ENCODE data around the gene KRTAP16-1. TPM values are rescaled to one million over a fixed set of nuclear protein-coding genes. Genes with fewer than 3 reads are reported as not detected.

The KRTAP16-1 gene
- total and polyA plus RNA-seq, 2 donors (not counting 3 experiments of a cell fraction or from before 2014, with no cell fraction given), result not detected

DNA sequence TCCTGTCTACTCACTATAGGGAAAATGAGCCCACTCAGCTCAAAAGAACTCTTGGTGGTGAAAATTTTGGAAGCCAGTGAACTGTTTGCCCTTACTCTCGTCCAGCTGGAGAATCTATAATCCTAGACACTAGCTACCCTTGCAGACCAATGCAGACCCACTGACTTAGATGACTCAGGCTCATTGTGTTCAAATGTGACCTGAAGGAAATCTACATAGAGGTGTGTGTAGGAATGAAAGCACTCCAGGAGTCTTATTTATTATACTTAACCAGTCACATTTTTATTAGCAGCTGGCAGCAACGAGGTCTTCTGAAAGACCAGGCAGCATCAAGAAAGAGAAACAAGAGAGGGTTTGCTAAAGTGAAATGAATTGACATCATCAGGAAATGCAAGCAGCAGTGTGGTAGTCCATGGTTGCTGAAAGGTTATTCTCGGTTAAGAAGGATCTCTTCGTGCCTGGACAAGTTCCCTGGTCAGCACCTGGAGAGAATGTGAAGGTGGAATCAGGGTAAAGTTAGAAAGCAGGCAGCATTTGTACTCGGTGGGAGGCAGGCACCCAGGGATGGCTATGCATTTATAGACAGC, 7.8 kb downstream of the KRTAP16-1 start:
- intact Hi-C loops (cut with micrococcal nuclease), result no loop called here
- Histone ChIP-seq H3K4me3 (replicated peaks in 1 of 3; ENCODE audit: insufficient read depth in 1 of 3, low read depth in 1 of 3, low read length in 3 of 3) (no peak overlapping the region), H2AFZ (ENCODE audit: low read depth, low read length) (no peak overlapping the region), H3K4me2 (ENCODE audit: insufficient read depth, low read length) (no peak overlapping the region), H3K36me3 (ENCODE audit: control insufficient read depth in 2 of 2, extremely low read depth in 1 of 2, insufficient read depth in 2 of 2, low read length in 2 of 2) (no peaks in the 10 kb centered on the region), H3K9me3 (replicated peaks; ENCODE audit: control insufficient read depth, insufficient read depth, low read length) (no peaks in the 10 kb centered on the region), H3K9me1 (replicated peaks; ENCODE audit: control insufficient read depth, extremely low read depth, insufficient read depth, low read length) (no peaks in the 10 kb centered on the region), H4K20me1 (replicated peaks; ENCODE audit: control insufficient read depth, extremely low read depth, insufficient read depth, low read length) (no peaks in the 10 kb centered on the region), H3K4me1 (ENCODE audit: control insufficient read depth, extremely low read depth, insufficient read depth, low read length) (no peaks in the 10 kb centered on the region), H3K79me2 (ENCODE audit: control insufficient read depth, insufficient read depth, low read length) (no peaks in the 10 kb centered on the region), H3K27ac (ENCODE audit: insufficient read depth, low read depth, low read length) (no peak overlapping the region), H3K27me3 (ENCODE audit: control insufficient read depth in 2 of 2, insufficient read depth in 2 of 2, low read length in 2 of 2) (no peaks in the 10 kb centered on the region), H3K9ac (replicated peaks; ENCODE audit: extremely low read depth, insufficient read depth, low read length) (no peak overlapping the region)
- no TSS peak for BruUV-seq (replicated peaks)
- no peak for TF ChIP-seq POLR2AphosphoS5 (IDR thresholded peaks at IDR 0.05; ENCODE audit: insufficient read depth, low read depth, low read length)
- DNase-seq (ENCODE audit: low read depth, low spot score), result no peak
- POLR2A ChIA-PET, result no interaction called here
- dilution Hi-C loops (cut with MboI; ENCODE audit: extremely low pct_ligation_motif_present, low sequenced_read_pairs), result no loop called here
- no peak for FAIRE-seq
- CTCF ChIA-PET, result interaction anchor here (0.6 to 1.0 kb wide), 2 partner anchors 290 to 364 kb away, joined by 3 read pairs; no protein-coding TSS in a partner anchor

DNA sequence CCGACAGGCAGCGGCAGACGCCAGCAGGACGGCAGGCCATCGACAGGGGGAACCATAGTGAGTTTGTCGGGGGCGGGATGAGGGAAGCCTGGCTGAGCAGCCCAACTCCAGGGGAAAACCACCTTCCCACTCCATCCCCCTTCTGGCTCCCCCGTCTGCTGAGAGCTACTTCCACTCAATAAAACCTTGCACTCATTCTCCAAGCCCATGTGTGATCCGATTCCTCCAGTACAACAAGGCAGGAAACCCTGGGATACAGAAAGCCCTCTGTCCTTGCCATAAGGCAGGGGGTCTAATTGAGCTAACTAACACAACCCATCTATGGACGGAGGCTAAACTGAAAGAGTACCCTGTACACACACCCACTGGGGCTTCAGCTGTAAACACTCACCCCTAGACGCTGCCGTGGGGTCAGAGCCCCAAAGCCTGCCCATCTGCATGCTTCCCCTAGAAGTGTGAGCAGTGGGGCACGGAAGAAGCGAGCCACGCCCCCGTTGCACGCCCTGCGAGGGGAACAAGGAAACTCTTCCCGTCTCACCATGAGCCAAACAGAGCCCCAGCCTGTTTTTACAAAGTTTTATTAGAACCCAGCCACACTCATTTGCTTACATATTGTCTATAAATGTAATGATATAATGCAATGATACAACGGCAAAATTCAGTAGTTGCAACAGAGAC, 10.5 kb downstream of the KRTAP16-1 start:
- TF ChIP-seq, protein P1, sequence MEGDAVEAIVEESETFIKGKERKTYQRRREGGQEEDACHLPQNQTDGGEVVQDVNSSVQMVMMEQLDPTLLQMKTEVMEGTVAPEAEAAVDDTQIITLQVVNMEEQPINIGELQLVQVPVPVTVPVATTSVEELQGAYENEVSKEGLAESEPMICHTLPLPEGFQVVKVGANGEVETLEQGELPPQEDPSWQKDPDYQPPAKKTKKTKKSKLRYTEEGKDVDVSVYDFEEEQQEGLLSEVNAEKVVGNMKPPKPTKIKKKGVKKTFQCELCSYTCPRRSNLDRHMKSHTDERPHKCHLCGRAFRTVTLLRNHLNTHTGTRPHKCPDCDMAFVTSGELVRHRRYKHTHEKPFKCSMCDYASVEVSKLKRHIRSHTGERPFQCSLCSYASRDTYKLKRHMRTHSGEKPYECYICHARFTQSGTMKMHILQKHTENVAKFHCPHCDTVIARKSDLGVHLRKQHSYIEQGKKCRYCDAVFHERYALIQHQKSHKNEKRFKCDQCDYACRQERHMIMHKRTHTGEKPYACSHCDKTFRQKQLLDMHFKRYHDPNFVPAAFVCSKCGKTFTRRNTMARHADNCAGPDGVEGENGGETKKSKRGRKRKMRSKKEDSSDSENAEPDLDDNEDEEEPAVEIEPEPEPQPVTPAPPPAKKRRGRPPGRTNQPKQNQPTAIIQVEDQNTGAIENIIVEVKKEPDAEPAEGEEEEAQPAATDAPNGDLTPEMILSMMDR (IDR thresholded peaks at IDR 0.05; ENCODE audit: extremely low read depth in 1 of 2, insufficient read depth in 1 of 2, low read depth in 1 of 2, low read length in 2 of 2), result no peak
- TF ChIP-seq EZH2 (IDR thresholded peaks at IDR 0.05; ENCODE audit: borderline replicate concordance, low read depth, low read length, severe bottlenecking) (no peak), POLR2A (IDR thresholded peaks at IDR 0.05; ENCODE audit: low read depth, low read length) (no peak), POLR2AphosphoS5 (IDR thresholded peaks at IDR 0.05; ENCODE audit: insufficient read depth, low read depth, low read length) (no peak), GATA2 (IDR thresholded peaks at IDR 0.05; ENCODE audit: insufficient read depth, insufficient read length, low read depth, low read length) (no peak), JUN (IDR thresholded peaks at IDR 0.05; ENCODE audit: borderline replicate concordance, insufficient read depth, insufficient read length, low read depth) (no peak), FOS (IDR thresholded peaks at IDR 0.05; ENCODE audit: borderline replicate concordance, insufficient read depth, low read length) (no peak), MYC (IDR thresholded peaks at IDR 0.05; ENCODE audit: low read depth, low read length) (no peak)
- TF ChIP-seq, protein P2, sequence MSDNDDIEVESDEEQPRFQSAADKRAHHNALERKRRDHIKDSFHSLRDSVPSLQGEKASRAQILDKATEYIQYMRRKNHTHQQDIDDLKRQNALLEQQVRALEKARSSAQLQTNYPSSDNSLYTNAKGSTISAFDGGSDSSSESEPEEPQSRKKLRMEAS (IDR thresholded peaks at IDR 0.05; ENCODE audit: insufficient read depth, insufficient read length), result no peak
- DNase-seq (ENCODE audit: low read depth, low spot score) (no peak), FAIRE-seq (no peak)
- Histone ChIP-seq H3K27me3 (ENCODE audit: control insufficient read depth in 2 of 2, insufficient read depth in 2 of 2, low read length in 2 of 2) (no peaks in the 10 kb centered on the region), H3K9me1 (replicated peaks; ENCODE audit: control insufficient read depth, extremely low read depth, insufficient read depth, low read length) (no peaks in the 10 kb centered on the region), H4K20me1 (replicated peaks; ENCODE audit: control insufficient read depth, extremely low read depth, insufficient read depth, low read length) (no peaks in the 10 kb centered on the region), H3K27ac (ENCODE audit: insufficient read depth, low read depth, low read length) (no peak overlapping the region), H3K4me2 (ENCODE audit: insufficient read depth, low read length) (no peak overlapping the region), H3K79me2 (ENCODE audit: control insufficient read depth, insufficient read depth, low read length) (no peaks in the 10 kb centered on the region), H3K9ac (replicated peaks; ENCODE audit: extremely low read depth, insufficient read depth, low read length) (no peak overlapping the region), H3K9me3 (replicated peaks; ENCODE audit: control insufficient read depth, insufficient read depth, low read length) (no peaks in the 10 kb centered on the region), H3K4me3 (replicated peaks in 1 of 3; ENCODE audit: insufficient read depth in 1 of 3, low read depth in 1 of 3, low read length in 3 of 3) (no peak overlapping the region), H3K36me3 (ENCODE audit: control insufficient read depth in 2 of 2, extremely low read depth in 1 of 2, insufficient read depth in 2 of 2, low read length in 2 of 2) (no peaks in the 10 kb centered on the region), H2AFZ (ENCODE audit: low read depth, low read length) (no peak overlapping the region), H3K4me1 (ENCODE audit: control insufficient read depth, extremely low read depth, insufficient read depth, low read length) (no peaks in the 10 kb centered on the region)
- POLR2A ChIA-PET, result no interaction called here
- CTCF ChIA-PET, result no interaction called here
- BruUV-seq (replicated peaks), result no TSS peak
- dilution Hi-C loops (cut with MboI; ENCODE audit: extremely low pct_ligation_motif_present, low sequenced_read_pairs) (no loop called here), intact Hi-C loops (cut with micrococcal nuclease) (no loop called here)

Data from endothelial cell of umbilical vein (primary cell).